Esophagus muscularis mucosa (tissue), 4 donors: Measurements from ENCODE around the gene ARHGAP8.

Experiments used
- EP300 ChIP-seq: sonication (generic); formaldehyde crosslinking; IDR thresholded peaks from one replicate; pipeline ENCODE4 v1.6.1; 2017; ENCODE audit warnings: antibody characterized with exemption
- POLR2AphosphoS5 ChIP-seq, 2 donors: sonication (generic); formaldehyde crosslinking; IDR thresholded peaks; one replicate each; pipeline ENCODE4 v1.6.1; 2017; ENCODE audit warnings: antibody characterized with exemption in 2 of 2
- TF ChIP-seq, protein P1 (sequence below), 3 experiments: fragments of 200-600 bp in 2 of 3; fragments of 450-650 bp in 1 of 3; sonication (generic) in 2 of 3; IDR thresholded peaks; one replicate each; pipeline ENCODE4 v1.5.1; 2017 to 2019; ENCODE audit warnings: antibody characterized with exemption in 3 of 3, mild to moderate bottlenecking in 2 of 3, moderate library complexity in 1 of 3

DNA sequence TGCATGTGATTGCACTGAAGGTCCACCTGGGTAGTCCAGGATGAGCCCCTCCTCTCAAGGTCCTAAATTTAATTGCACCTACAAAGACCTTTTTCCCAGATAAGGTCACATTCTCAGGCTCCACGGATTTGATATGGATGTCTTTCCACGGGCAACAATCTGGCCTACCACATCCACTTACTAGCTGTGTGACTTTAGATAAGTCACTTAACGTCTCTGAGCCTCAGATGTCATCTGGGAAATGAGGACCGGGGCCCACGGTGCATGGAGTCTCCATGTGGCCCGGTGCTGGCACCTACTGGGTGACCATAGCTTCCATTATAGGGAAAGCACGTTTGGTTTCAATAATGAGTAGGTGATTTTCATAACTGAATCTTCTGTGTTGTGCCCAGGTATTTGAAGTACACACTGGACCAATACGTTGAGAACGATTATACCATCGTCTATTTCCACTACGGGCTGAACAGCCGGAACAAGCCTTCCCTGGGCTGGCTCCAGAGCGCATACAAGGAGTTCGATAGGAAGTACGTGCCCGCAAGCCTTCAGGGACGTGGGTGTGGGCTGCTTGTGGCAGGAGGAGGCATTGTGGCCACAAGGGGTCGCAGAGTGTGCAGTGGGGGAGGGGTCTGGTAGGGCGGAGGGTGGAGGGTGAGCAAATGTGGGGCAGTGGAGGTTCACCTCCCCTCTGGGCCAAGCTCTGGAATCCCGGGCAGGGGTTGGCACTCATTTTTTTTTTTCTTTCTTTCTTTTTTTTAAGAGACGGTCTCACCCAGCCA lies 55.7 kb downstream of the ARHGAP8 start:
- TF ChIP-seq POLR2AphosphoS5 (IDR thresholded peaks at IDR 0.05) (no peak), EP300 (no peak)
- TF ChIP-seq, protein P1, sequence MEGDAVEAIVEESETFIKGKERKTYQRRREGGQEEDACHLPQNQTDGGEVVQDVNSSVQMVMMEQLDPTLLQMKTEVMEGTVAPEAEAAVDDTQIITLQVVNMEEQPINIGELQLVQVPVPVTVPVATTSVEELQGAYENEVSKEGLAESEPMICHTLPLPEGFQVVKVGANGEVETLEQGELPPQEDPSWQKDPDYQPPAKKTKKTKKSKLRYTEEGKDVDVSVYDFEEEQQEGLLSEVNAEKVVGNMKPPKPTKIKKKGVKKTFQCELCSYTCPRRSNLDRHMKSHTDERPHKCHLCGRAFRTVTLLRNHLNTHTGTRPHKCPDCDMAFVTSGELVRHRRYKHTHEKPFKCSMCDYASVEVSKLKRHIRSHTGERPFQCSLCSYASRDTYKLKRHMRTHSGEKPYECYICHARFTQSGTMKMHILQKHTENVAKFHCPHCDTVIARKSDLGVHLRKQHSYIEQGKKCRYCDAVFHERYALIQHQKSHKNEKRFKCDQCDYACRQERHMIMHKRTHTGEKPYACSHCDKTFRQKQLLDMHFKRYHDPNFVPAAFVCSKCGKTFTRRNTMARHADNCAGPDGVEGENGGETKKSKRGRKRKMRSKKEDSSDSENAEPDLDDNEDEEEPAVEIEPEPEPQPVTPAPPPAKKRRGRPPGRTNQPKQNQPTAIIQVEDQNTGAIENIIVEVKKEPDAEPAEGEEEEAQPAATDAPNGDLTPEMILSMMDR (IDR thresholded peaks at IDR 0.05), result no peak
